CD4-positive, alpha-beta T cell (primary cell): ENCODE results near the gene DYRK1A. TPM values are rescaled to one million over a fixed set of nuclear protein-coding genes. Genes with fewer than 3 reads are reported as not detected.

ENCODE experiments used
- ATAC-seq: fragments of 200-7000 bp; cut with Tn5 transposase; one replicate; pipeline ENCODE4 v1.10.0; 2022; ENCODE audit warnings: mild to moderate bottlenecking; ENCODE audit not compliant: poor library complexity
- CTCF ChIA-PET: fragments of 350-600 bp; sonication (Branson Sonifier 250); formaldehyde crosslinking; loops from one replicate; lab custom pipeline; 2021; ENCODE audit warnings: antibody characterized with exemption, inconsistent platforms; lab: Charles Lee
- POLR2A ChIA-PET: fragments of 350-600 bp; sonication (Branson Sonifier 250); formaldehyde crosslinking; loops from one replicate; lab custom pipeline; 2021; ENCODE audit warnings: antibody characterized with exemption, inconsistent platforms; lab: Charles Lee
- DNase-seq, 14 experiments: peaks; one replicate each; pipeline ENCODE4 v3.0.0-alpha.2; 2013 to 2020; ENCODE audit warnings: mixed read lengths in 2 of 14
- H3K27ac ChIP-seq, 2 donors: one replicate each; pipeline versions ENCODE4 v1.5.1 to v1.7.0; 2013; ENCODE audit warnings: low read length in 2 of 2, low read depth in 1 of 2, mild to moderate bottlenecking in 1 of 2
- H3K27me3 ChIP-seq, 2 experiments: 1 replicate in 1 of 2; 2 replicates in 1 of 2; pipeline versions ENCODE4 v1.6.1 to v1.7.0; 2013; ENCODE audit warnings: low read length in 2 of 2, control low read depth in 1 of 2, mild to moderate bottlenecking in 1 of 2, moderate library complexity in 1 of 2; ENCODE audit not compliant: insufficient read depth in 2 of 2, control insufficient read depth in 1 of 2
- H3K36me3 ChIP-seq: one replicate; pipeline ENCODE4 v1.6.1; 2013; ENCODE audit warnings: low read length, control low read depth; ENCODE audit not compliant: insufficient read depth
- H3K4me1 ChIP-seq: one replicate; pipeline ENCODE4 v1.6.1; 2013; ENCODE audit warnings: low read length, control low read depth; ENCODE audit not compliant: insufficient read depth
- H3K4me3 ChIP-seq: one replicate; pipeline ENCODE4 v1.5.1; 2013; ENCODE audit warnings: mild to moderate bottlenecking, low read length, moderate library complexity
- H3K9me3 ChIP-seq, 2 experiments: 1 replicate in 1 of 2; 2 replicates in 1 of 2; pipeline versions ENCODE4 v1.6.1 to v1.7.0; 2013; ENCODE audit warnings: low read length in 2 of 2, mild to moderate bottlenecking in 2 of 2, control low read depth in 1 of 2, moderate library complexity in 1 of 2; ENCODE audit not compliant: control insufficient read depth in 1 of 2, insufficient read depth in 1 of 2
- H3K27ac Mint-ChIP-seq: one replicate; pipeline ENCODE4 v1.8.0; 2020; ENCODE audit warnings: mixed read lengths
- H3K27me3 Mint-ChIP-seq: one replicate; pipeline ENCODE4 v1.8.0; 2021; ENCODE audit warnings: mixed read lengths
- H3K36me3 Mint-ChIP-seq: one replicate; pipeline ENCODE4 v1.8.0; 2021; ENCODE audit warnings: low read depth, mixed read lengths
- H3K4me1 Mint-ChIP-seq: one replicate; pipeline ENCODE4 v1.8.0; 2021; ENCODE audit warnings: low read depth, mixed read lengths
- H3K4me3 Mint-ChIP-seq: one replicate; pipeline ENCODE4 v1.8.0; 2020; ENCODE audit warnings: mild to moderate bottlenecking, mixed read lengths
- H3K9me3 Mint-ChIP-seq: one replicate; pipeline ENCODE4 v1.8.0; 2020; ENCODE audit warnings: mixed read lengths
- CTCF ChIP-seq: fragments of 200-600 bp; IDR thresholded peaks from one replicate; pipeline ENCODE4 v1.8.0; 2022; ENCODE audit warnings: antibody characterized with exemption, mild to moderate bottlenecking
- intact Hi-C, 2 experiments: fragments of 100-400 bp; cut with DNase I in 1 of 2; cut with micrococcal nuclease in 1 of 2; formaldehyde crosslinking; loops; one replicate each; pipeline versions ENCODE4 v1.15.1 to v1.9.0; 2023 to 2025; cut with DNase I, micrococcal nuclease
- total RNA-seq, 174 experiments: library from RNA in 2 of 174; stranded (reverse) in 2 of 174; gene quantifications; one replicate each; pipeline ENCODE4 v1.2.3 and lab custom pipeline; 2021 to 2026

DYRK1A gene
- total RNA-seq, 2 experiments from 2014 or later = 135 to 145 TPM

GRCh38 chr21:37546299-37546908, 179.8 kb downstream of the DYRK1A start:
- Mint-ChIP-seq H3K4me3 (no peak overlapping the region), H3K27me3 (peaks cover 44% of the 10 kb centered on the region), H3K4me1 (peaks cover 14% of the 10 kb centered on the region), H3K9me3 (peaks cover 8% of the 10 kb centered on the region), H3K36me3 (no peaks in the 10 kb centered on the region), H3K27ac (no peak overlapping the region)
- H3K36me3 ChIP-seq = no peaks in the 10 kb centered on the region
- peaks cover 4% of the 10 kb centered on the region for H3K4me1 ChIP-seq
- peaks cover 7 to 16% of the 10 kb centered on the region in 2 experiments for H3K27me3 ChIP-seq
- intact Hi-C loops = no loop called here
- peaks cover 8 to 12% of the 10 kb centered on the region in 2 experiments for H3K9me3 ChIP-seq
- no peak for ATAC-seq
- H3K27ac ChIP-seq = no peak overlapping the region
- POLR2A ChIA-PET = no interaction called here
- TF ChIP-seq CTCF = no peak
- no peak overlapping the region for H3K4me3 ChIP-seq
- DNase-seq = no peak
- CTCF ChIA-PET = no interaction called here

GRCh38 chr21:37546949-37547614, 180.5 kb downstream of the DYRK1A start:
- no peak overlapping the region for H3K4me3 Mint-ChIP-seq
- Histone ChIP-seq H3K36me3 (no peaks in the 10 kb centered on the region), H3K27ac (no peak overlapping the region), H3K4me1 (peaks cover 4% of the 10 kb centered on the region), H3K27me3 (peaks cover 7 to 16% of the 10 kb centered on the region in 2 experiments), H3K9me3 (peaks cover 8 to 12% of the 10 kb centered on the region in 2 experiments), H3K4me3 (no peak overlapping the region)
- H3K9me3 Mint-ChIP-seq = peaks cover 8% of the 10 kb centered on the region
- no peak for TF ChIP-seq CTCF
- H3K4me1 Mint-ChIP-seq = peaks cover 14% of the 10 kb centered on the region
- POLR2A ChIA-PET = no interaction called here
- peaks cover 44% of the 10 kb centered on the region for H3K27me3 Mint-ChIP-seq
- H3K36me3 Mint-ChIP-seq = no peaks in the 10 kb centered on the region
- intact Hi-C loops = no loop called here
- CTCF ChIA-PET = no interaction called here
- no peak overlapping the region for H3K27ac Mint-ChIP-seq
- ATAC-seq (no peak), DNase-seq (no peak)

- no peak overlapping the region for H3K4me3 Mint-ChIP-seq
- peaks cover 43% of the 10 kb centered on the region for H3K27me3 Mint-ChIP-seq
- ATAC-seq (no peak), DNase-seq (no peak)
- Histone ChIP-seq H3K4me3 (no peak overlapping the region), H3K4me1 (peaks cover 4% of the 10 kb centered on the region), H3K9me3 (peaks cover 3 to 14% of the 10 kb centered on the region in 2 experiments), H3K27me3 (peaks cover 7 to 16% of the 10 kb centered on the region in 2 experiments), H3K27ac (no peak overlapping the region), H3K36me3 (no peaks in the 10 kb centered on the region)
- ChIA-PET POLR2A (no interaction called here), CTCF (no interaction called here)
- H3K9me3 Mint-ChIP-seq = peaks cover 3% of the 10 kb centered on the region
- no peaks in the 10 kb centered on the region for H3K36me3 Mint-ChIP-seq
- no peak for TF ChIP-seq CTCF
- intact Hi-C loops = no loop called here
- peaks cover 14% of the 10 kb centered on the region for H3K4me1 Mint-ChIP-seq
- H3K27ac Mint-ChIP-seq = no peak overlapping the region
These were observed 181.1 kb downstream of the DYRK1A start for GRCh38 chr21:37547615-37548200.
